ENCODE results near the gene PLA2G4B.

Gene PLA2G4B

DNA sequence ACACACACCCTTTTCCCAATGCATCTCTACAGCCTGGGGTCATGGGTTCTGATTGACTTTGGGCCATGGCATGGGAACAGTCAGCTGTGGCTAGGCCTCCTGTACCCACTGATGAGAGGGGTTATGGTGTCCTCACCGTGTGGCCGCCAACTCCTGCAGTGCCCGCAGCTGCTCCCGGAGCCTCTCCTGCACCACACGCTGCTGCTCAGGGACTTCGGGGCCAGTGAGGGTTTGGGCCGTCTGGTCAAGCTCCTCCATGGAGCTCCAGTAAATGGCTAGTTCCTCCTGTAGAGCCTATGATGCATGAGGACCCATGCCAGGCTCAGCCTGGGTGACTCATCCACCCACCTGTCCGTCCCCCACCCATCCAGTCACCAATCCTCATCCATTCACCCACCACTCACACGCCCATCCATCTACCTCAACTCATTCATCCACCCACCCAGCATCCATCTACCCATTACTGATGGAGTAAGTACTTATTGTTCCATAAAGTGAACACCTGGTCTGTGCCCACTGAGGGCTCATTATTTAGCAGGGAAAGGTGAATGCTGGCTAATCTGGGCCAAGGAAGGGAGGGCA lies 33.6 kb downstream of the PLA2G4B start:
- no peak for FAIRE-seq

DNA sequence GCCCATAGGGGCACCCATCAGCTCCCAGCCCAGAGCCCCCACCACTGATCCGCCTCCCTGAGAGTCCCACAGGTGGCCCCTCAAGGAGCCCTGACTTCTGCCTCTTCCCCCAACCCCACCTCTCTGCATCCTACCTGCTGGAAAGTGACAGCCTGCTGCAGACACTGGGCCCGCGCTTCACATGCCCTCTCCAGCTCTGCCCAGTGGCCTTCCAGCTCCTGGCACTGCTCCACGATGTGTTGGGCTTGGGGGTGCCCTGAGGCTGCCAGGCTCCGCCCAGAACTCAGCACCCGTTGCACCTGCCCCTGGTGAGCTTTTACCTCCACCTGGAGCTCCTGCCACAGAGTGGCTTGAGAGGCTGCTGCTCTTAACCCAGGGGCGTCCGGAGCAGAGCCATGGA lies 35.1 kb downstream of the PLA2G4B start:
- no peak for FAIRE-seq

DNA sequence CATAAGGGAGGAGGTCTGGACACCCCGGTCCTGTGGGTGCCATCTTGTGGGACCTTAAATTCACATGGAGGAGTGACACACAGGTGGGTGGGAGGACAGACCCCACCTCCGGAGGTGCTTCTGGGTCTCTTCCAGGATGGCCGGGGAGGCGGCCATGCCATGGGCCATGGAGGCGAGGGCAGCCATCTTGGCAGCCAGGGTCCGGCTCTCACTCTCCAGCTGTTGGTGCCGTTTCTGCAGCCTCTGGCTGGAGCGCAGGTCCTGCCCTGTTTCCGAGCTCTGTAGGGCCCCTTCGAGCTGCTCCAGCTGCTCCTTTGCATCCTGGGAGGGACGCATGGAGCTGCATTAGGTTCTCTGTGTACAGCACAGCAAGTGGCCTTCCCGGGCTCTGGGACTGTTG lies 36.1 kb downstream of the PLA2G4B start:
- no peak for FAIRE-seq

DNA sequence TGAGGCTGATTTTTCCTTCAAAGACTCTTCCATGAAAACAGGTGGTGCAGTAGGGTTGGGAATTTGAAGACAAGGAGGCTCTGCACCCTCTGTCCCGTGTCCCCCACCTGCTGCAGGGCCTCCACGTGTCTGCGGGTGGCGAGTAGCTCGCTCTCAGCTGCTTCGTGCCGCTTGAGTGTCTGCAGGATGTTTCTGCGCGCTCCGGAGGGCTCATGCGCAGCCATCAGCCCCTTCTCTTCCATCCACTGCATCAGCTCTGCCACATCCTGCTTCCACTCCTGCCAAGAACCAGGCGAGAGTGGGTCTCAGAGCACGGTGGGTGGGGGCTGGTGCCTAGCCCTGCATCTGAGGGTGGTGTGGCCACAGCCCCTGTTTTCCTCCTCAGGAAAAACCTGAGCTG lies 37.4 kb downstream of the PLA2G4B start:
- no peak for FAIRE-seq

DNA sequence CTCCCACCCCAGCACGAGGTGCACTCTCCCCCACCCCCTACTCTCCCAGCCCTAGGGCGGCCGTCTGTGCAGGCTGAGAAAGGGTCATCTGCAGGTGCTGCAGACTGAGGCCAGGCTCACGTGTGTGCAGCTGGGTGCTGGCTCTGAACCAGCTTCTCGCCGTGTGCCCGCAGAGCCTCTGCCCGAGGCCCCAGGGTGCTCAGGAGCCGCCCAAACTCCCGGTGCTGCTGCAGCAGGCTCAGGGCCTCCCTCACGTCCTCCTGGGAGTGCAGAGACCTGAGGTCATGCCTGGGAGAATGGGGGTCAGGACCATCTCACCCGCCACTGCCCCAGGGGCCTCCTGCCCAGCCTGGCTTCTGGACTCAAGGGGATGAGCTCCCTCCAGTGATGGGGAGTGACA lies 38.0 kb downstream of the PLA2G4B start:
- no peak for FAIRE-seq

DNA sequence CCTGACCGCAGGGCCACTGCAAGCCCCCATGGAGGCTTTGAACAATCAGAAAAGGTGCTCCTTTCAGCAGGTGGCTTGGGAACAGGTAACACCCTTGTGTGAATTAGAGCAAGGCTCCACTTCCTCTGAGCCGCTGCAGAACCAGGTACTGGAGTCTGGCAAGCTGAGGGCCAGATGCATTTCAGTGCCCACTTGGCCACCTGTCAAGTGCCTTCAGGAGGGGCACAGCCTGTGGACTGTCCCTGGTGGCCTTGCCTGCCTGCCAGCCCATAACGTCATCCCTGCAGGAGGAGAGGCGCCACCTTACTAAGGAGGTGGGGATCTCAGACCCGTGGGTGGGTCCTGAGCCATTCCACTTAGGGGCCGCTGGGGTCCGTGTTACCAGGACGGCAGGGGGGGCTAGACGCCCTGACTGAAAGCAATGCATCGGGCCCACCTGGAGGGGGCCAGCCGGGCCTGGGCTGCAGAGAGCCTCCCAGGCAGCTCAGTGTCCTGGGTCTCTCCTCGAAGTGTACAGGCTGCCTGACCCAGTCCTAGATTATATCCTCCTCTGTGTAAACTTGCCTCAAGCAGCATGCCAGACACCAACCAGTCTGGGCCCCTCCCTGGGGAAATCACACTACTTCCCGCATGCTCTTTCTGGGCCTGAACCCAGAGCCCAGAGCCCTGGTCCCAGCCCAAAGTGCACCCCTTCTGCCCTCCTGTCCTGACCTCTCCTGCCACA lies 39.1 kb downstream of the PLA2G4B start:
- FAIRE-seq = no peak

DNA sequence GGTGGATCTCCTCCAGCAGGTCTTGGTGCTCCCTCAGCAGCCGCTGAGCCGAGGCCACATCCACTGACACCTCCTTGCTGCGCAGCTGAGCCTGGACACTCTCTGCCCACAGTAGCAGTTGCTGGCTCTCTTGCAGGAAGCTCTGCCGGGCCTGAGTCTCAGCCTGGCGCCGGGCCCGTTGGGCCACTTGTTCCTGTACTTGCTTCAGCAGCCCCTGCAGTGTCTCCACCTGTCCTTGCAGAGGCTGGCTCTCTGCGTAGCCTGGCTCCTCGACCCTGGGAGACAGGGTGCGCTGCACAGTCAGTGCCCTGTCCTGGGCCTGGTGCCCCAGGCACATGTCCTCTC lies 39.7 kb downstream of the PLA2G4B start:
- FAIRE-seq = no peak

DNA sequence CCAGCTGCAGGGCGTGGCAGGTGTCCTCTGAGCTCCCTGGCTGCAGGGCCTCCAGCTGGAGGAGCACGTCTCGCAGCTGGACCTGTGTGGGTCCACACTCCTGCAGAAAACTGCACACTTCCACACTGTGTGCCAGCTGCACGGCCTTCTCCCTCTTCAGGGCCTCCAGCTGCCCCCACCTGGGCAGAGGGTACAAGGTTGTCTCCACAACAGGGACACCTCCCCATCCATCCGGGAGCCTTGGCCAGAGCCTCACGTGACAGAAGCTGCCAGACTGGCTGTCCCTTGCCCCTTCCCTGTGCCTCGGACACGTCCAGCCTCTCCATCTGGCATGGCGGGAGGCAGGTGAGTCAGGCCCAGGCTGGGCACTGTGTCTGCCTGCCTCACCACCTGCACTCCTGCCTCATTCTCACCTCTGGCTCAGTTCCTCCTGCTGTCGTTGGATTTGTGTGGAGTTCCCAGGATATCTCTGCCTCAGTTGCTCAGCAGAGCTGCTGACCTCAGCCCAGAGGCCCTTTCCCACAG lies 40.7 kb downstream of the PLA2G4B start:
- FAIRE-seq = no peak

DNA sequence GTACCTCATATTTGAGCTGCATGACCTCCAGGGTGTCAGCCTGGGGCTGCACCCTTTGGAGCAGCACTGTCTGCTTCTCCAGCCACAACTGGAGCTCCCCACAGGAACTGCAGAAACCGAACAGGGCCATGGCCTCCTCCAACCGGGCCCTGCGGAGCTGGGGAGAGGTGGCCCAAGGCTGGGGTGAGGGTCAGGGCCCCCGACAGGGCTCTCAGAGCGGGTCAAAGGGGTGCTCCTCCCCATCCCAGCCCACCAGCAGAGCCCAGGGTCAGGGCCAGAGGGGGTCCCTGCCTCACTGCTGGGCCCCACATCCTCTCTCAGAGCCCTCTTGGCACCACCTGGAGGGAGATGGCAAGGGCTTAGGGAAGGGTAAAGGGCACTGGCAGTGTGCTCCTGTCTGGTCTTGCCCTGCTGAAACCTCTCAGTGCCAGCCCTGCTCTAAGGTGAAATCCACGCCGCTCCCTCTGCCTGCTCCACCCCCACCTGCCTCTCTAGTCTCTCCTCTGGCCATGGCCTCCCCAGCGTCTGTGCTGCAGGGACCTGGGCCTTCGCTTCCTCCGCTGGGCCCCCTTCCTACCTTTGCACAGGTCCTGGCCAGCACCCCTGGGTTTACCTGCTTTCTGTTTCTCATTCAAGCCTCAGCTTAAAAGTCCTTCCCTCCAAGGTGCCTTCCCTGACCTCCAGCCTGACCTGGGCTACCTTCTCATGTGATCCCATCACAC lies 41.7 kb downstream of the PLA2G4B start:
- no peak for FAIRE-seq

DNA sequence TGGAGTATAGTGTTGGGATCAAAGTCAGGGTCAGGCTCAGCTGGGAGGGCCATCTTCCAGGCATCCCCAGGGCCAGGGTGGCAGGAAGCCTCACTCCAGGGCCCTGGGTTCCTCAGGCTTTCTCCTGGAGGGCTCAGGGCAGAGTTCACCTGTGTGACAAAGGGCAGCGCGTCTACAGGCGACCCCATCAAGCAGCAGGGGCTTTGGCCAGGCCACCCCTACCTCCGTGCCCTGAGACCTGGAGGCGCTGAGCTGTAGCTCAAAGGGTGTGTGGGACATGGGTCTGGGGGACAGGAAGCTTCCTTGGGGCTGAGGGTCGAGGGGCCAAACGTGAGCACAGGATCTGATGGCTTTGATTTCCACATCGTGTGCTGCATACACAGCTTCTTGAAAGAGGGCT lies 42.4 kb downstream of the PLA2G4B start:
- FAIRE-seq = no peak

DNA sequence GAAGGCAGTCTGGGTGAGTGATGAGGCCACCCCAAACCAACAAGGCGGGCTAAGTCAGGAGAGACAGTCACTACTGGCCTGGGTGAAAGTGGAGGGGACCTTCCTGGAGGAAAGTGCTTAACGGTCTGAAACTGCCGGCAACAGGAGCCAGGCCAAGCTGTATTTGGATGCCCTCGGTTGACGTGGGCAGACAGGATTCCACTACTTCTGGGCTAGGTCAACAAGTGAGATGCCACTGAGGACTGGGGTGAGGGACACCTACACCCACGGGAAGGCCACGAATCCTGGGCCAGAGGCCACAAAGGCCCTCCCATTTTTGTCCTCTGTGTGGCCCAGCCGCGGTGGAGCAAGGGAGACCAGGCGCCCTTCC lies 42.9 kb downstream of the PLA2G4B start:
- no peak for FAIRE-seq

DNA sequence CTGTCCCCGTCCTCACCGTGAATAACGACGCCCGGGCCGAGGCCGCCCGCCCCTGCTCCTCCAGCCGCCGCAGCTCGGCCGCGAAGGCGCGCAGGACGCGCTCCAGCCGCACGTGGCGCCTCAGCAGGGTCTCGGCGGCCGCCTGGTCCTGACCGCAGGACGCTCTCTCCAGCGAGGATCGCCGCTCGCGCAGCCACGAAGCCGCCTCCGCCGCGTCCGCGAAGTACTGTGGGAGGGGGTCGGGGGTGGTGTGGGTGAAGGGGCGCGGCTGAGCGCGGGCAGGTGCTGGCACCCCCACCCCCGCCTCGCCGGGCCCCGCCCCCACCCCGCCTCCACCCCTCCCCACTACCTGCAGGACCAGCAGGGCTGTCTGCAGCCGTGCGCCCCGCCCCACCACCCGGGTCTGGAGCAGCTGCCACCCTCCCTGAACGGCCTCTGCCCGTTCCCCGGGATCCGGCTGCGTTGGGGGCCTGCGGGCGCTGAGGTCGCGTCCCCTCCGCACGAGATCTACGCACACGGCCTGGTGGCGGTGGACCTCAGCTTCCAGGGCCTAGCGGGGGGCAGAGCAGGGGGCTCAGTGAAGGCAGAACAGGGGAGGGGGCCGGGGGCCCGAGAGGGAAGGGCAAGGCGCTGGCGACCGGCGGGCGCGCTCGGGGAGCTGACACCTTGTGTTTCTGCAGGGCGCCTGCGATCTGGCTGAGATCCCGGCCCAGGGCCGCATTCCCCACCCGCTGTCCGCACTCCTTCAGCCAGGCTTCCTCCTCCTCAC lies 43.5 kb downstream of the PLA2G4B start:
- no peak for FAIRE-seq

DNA sequence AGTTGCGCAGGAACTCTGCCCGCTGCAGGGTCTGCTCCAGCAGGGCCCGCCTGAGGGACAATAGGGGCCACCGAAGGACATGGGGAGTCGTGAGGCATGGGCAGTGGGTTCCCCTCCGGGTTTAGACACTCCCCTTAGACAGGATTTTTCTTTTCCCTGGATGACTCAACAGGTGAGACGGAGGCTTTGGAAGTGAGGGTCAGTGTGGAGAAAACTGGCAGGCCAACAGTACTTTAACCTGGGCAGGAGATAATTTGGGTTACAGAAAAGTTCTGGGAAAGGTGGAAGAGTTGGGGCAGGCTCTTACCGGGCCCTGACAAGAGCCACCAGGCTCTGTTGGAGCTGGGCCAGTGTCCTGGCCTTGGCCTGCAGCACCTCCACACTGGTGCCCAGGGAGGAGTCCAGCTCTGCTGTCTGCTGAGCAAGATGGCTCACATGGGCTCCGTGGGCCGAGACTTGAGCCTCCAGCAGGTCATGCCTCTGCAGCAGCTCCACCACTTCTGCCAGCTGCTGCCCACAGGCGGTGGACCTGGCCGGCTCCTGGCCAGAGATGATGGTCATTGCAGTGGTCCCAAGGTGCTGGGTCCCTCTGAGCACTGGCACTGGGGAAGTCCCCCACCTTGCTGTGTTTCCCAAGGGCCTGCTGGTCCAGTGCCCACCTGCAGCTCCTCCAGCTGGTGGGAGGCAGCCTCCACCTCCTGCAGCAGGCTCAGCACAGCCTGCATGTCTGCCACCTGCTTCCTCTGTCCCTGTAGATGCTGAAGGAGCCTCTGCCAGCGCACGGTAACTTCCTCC lies 44.2 kb downstream of the PLA2G4B start:
- FAIRE-seq = no peak

DNA sequence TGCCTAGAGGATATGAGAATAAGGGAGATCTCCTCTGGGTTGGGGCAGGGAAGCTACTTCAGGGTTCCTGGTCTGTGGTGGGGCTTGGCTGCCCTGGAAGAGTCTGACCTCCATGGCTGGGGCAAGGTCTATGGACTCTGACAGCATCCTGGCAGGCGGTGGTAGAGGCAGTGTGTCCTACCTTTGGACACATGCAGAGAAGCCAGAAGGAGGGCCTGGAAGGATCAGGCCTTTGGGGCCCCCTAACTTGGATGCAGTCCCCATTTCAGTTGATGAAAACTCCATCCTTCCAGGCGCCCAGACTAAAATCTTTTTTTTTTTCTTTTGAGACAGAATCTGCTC lies 44.8 kb downstream of the PLA2G4B start:
- FAIRE-seq = no peak

DNA sequence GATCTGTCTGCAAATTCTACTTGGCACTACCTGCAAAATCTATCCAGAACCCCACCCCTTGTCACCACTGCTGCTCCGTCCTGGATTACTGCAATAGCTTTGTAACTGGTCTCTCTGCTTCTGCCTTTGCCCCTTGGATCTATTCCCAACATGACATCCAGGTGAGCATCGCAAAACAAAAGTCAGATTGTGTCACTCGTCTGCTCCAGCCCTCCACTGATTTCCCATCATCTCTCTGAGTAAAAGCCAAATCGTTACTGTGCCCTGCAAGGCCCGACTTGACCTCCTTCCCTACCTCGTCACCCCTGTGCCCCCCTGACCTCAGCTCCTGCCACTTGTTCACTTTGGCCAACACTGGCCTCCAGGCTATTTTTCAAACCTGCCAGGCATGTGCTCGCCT lies 45.8 kb downstream of the PLA2G4B start:
- no peak for FAIRE-seq

DNA sequence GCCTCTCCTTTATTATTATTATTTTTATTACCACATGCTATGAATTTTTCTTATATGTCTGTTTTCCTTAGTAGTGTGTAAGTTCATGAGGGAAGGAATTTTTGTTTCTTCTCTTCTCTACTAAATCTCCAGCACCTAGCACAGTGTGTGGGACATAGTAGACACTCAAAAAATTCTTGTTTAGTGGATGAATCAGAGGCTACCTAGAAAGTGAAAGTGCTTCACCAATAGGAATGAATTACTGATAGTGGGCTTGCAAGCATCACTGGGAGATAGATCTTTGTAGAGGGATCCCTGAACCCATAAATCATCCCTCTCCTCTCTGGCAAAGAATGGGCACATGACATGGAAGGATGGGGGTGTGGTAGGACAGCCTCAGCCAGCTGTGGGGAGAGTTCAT lies 46.7 kb downstream of the PLA2G4B start:
- no peak for FAIRE-seq

DNA sequence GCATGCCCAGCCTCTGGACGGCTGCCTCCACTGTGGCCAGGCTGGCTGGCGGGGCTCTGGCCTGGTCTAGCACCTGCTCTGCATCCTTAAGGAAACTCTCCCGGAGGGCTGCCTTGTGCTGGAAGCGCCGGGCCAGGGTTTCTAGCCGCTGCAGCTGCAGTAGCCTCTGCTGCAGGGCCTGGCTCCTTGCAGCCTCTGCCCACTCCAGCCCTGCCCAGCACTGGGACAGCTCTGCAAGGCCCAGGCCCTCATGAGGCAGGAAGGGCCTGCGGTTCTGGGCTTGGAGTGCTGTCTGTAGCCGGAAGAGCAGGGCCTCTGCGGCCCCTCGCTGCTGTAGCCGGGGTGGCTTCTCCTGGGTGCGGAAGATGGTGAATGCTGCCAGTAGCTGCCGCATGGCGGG lies 47.2 kb downstream of the PLA2G4B start:
- FAIRE-seq = no peak

DNA sequence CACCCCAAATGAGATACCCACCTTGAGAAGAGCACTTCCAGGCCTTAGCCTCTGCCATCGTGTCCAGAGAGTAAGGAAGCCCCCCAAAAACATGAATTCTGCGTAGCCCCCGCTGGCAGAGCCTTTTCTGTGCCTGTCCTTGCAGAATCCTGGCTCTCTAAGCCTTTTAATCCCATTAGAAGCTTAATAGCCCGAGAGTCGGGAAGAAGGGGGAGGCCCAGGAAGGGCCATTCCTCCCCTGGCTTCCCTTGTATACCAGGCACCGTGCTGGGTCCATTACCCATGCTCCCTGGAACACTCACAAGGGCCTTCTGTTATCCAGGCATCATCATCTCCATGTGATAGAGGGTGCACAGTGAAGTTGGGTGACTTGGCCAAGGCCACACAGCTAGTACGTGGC lies 48.1 kb downstream of the PLA2G4B start:
- no peak for FAIRE-seq

DNA sequence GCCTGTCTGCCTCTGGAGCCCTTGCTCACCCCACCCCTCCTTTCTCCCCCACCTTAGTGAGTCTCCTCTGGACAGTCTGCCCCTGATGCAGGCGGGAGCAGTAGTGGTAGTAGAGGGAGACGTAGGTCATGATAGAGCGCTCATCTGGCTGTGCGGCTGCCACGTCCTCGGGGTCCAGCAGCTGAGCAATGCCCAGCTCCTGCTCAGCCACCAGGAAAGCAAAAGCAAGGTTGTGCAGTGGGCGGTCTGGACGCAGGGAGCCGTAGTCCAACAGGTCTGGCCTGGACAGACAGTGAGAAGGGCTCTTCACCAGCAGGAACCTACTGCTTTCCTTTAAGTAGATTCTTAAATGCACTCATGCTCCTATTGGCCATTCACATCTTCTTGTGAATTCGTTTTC lies 48.5 kb downstream of the PLA2G4B start:
- FAIRE-seq = no peak

DNA sequence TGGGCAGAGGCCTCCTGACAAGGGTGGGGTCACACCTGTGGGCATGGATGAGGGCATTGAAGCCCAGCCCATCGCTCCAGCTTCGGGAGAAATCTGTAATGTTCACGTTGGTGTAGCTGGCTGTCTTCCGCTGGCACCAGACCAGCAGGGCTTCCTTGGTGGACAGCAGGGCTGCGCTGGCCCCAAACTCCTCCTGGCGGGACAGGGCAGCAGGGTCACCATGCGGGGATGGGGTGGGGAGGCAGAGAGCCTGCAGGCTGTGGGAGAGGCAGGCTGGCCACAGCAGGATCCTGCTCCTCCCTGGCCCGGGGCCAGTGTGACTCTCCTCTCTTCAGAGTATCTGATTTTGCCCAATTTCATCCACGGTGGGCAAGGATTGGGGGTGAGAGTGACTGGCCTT lies 49.2 kb downstream of the PLA2G4B start:
- no peak for FAIRE-seq

DNA sequence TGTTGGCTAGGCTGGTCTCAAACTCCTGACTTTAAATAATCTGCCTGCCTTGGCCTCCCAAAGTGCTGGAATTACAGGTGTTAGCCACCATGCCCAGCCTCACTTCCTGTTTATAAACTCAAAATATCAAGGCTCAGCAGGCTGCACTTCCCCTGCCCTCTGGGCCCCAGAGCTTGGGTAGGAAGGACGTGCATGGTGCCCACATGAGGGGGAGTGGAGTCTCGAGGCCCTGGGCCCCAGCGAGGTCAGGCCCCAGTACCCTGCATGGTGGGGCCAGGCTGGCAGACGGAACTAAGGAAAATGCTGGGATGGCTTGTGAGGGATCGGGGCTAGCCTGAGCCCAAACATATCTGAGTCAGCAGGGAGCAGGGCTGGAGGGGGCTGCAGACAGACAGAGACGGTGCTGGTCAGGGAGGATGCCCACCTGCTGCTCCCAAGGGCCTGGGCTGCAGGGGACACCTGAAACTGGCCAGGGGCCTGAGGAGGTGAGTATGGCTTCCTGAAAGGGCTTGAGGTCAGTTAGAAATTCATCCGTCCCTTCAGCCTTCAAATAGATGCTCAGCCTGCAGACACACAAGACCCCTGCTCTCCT lies 50.1 kb downstream of the PLA2G4B start:
- no peak for FAIRE-seq

DNA sequence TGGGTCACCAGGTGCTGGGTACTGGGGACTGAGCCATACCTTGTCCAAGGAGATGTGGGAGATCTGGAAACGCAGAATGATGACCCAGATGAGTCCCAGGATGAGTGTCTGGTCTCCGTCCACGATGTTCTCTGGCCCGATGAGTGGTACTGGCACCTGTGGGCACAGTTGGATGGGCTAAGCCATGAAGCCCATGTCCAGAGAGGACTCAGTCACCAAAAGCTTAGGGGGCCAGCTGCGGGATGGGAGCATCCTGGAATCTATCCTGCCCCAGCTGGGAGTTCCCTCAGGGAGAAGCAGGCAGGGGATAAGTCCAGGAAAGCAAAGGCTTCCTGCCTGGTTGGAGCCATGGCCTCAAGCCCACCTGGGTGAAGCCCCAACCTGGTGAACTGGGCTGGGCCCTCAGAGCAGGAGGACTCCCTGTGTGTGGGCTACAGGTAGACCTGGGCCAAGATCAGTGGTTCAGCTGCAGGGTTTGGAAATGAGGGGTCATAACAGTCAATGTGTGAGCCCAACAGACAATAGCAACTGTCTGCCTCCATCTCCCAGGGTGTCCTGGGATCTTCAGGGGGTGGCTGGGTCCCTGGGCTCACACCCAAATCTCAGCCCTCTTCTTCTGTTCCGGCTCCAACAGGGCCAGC lies 51.5 kb downstream of the PLA2G4B start:
- FAIRE-seq = no peak

Measured in endometrium (tissue), 2 donors.